Suppressor macrophage treated with lipopolysaccharide for 4 hours (primary cell): ENCODE measurements around the gene LRRIQ1.

ENCODE experiments used
- DNase-seq: peaks from one replicate; pipeline ENCODE4 v3.0.0-alpha.2; 2020

LRRIQ1 gene

GRCh38 chr12:85281636-85282312 lies 245.6 kb downstream of the LRRIQ1 start:
- no peak for DNase-seq

- DNase-seq = no peak
Observed at GRCh38 chr12:85283560-85283959, 247.4 kb downstream of the LRRIQ1 start.
